ENCODE results near the gene OGG1. TPM values are rescaled to one million over a fixed set of nuclear protein-coding genes. Genes with fewer than 3 reads are reported as not detected.

OGG1 gene
- total RNA-seq, 1 experiment from 2014 or later = 27.5 TPM

DNA sequence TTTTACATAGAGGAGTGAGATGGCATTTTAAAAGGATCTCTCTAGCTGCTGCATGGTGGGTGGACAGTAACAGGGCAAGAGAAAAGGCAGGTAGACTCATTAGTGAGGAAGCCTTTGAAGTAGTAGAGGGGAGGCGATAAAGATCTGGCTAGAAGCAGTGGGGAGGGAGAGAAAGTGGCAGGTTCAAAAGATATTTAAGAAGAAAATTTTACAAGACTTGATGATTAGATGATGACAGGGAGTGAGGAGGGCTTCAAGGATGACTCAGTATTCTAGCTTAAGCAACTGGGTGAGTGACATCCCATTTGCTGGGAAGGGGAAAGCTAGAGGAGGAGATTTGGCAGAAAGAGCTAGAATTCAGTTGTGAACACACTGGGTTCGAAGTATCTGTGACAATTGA lies 22.0 kb upstream of the OGG1 start:
- DNase-seq (ENCODE audit: low spot score) = no peak

GRCh38 chr3:9729419-9729818 lies 20.3 kb upstream of the OGG1 start:
- no peak for DNase-seq (ENCODE audit: low spot score)

- DNase-seq (ENCODE audit: low spot score) = no peak
These were observed 19.0 kb upstream of the OGG1 start for GRCh38 chr3:9730657-9731205.

DNA sequence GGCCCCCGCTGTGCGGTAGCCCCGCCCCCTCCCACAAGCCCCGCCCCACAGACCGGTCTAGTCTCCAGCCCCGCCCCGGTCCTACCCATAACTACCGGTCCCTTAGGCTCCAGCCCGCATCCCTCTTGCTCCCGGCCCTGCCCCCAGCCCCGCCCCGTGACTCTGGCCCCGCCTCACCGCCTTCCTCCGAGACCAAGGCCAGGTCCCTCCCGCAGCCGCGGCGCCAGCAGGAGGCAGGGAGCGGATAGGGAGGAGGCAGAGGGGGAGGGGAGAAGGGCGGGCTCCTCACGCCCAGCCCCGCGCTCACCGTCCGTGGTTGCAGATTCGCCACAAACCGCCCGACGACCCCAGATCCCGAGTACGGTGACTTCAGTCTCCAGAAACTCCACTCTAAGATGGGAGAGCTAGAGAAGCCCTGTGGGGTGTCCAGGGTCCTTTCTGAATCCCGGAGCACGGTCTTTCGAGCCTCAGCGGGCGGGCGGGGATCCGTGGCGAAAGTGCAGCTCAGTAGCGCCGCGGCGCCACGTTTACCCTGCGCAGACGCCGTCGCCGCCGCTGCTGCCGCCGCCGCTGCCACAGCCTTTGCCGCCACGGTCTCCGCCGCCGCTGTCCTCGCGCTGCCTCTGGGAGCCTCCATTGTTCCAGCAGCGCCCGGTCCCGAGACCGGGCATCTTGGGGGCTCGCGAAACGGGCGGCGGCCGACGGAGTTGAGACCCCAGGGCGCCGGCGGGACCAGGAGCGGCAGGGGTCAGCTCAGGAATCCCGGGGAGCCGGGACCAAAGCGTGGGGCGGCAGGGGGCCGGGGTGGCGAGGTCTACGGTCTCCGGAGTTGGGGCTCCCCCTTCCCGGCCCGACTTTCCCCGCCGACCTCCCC lies 18.3 kb upstream of the OGG1 start, which contains the start of gene BRPF1:
Gene BRPF1 (plus strand): TSS at position 530 of the 874 bp plus-strand sequence. CDS start 2,406 bp downstream, outside the sequence.
- DNase-seq (ENCODE audit: low spot score) = peak; percentile 98

DNA sequence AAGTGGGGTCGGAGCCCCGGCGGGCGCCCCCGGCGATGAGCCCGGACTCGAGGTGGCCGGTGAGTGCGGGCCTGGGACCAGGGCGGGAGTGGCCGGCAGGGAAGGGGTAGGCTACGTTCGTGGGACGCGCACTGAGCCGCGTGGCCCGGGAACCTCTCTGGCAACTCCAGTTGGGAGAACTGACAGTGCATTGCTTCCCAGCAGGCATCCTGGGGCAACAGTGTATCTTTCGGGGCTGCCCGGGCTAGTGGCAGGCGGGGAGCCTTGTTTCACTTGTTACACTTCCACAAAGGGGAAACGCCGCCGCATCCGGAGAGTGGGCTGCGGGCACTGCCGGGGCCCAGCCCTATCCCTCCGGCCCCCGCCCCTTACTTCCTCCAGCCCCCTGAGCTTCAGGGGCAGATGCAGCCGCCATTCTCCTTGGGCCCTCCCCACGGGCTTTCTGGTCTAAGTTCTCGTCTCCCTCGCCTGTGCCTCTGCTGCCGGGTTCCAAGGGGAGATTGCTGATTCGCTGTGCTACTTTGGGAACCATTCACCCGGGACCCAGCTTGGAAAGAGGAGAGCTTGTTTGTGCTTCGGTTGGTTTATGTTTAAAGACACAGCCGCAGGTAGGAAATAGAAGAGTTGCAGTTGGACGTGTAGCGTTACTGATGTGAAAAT lies 17.5 kb upstream of the OGG1 start:
- no peak for DNase-seq (ENCODE audit: low spot score)

DNA sequence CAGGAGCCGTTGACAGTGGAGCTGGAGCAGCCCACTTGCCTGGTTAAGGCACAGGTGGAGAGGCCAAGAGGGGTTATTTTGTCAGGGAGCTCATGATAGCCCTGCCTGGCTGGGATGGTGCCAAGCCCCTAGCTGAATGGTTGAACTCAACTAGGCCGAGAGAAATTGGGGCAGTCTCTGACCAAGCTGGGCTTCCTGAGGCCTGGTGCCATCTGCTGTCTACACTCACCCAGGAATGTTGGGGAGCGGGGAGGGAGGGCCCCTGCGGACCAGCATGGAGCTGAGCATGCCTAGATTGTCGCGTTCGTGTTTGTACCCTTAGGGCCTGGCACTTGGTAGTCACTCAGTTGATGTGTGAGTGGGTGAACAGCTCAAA lies 17.0 kb upstream of the OGG1 start:
- DNase-seq (ENCODE audit: low spot score) = no peak

GRCh38 chr3:9736831-9737230 lies 12.9 kb upstream of the OGG1 start:
- DNase-seq (ENCODE audit: low spot score) = no peak

DNA sequence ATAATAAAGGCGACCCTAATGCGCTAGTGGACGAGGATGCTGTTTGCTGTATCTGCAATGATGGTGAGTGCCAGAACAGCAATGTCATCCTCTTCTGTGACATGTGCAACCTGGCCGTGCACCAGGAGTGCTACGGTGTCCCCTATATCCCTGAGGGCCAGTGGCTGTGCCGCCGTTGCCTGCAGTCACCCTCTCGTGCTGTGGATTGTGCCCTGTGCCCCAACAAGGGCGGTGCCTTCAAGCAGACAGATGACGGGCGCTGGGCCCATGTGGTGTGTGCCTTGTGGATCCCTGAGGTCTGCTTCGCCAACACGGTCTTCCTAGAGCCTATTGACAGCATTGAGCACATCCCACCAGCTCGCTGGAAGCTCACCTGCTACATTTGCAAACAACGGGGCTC lies 10.6 kb upstream of the OGG1 start:
- no peak for DNase-seq (ENCODE audit: low spot score)

- DNase-seq (ENCODE audit: low spot score) = no peak
These were observed 7.2 kb upstream of the OGG1 start for GRCh38 chr3:9742560-9742959.

- no peak for DNase-seq (ENCODE audit: low spot score)
These were observed 6.2 kb upstream of the OGG1 start for GRCh38 chr3:9743548-9743947.

DNA sequence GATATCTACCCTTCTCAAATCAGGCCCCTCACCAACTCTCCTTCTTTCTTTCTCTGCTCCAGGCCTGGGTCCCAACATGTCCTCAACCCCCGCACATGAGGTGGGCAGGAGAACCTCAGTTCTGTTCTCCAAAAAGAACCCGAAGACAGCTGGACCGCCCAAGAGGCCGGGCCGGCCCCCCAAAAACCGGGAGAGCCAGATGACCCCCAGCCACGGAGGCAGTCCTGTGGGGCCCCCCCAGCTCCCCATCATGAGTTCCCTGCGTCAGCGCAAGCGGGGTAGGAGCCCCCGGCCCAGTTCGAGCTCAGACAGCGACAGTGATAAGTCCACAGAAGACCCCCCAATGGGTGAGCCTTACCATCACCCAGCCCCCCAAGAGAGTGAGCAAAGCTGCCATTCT lies 5.6 kb upstream of the OGG1 start:
- no peak for DNase-seq (ENCODE audit: low spot score)

DNA sequence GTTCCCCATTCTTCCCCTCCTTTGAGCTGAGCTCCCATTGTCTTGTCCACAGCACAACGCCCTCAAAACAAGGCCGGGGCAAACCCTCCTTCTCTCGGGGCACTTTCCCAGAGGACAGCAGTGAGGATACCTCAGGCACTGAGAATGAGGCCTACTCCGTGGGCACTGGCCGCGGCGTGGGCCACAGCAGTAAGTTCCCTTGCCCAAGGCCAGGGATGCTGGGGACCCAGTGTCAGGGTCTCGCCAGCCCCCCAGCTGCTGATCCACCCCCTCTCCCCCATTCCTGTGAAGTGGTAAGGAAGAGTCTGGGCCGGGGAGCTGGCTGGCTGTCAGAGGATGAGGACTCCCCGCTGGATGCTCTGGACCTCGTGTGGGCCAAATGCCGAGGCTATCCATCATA lies 4.2 kb upstream of the OGG1 start:
- DNase-seq (ENCODE audit: low spot score) = no peak

- peak; percentile 94 for DNase-seq (ENCODE audit: low spot score)
These were observed 3.4 kb upstream of the OGG1 start for GRCh38 chr3:9746330-9746729.

GRCh38 chr3:9747267-9747666 lies 2.5 kb upstream of the OGG1 start:
- peak; percentile 91 for DNase-seq (ENCODE audit: low spot score)

DNA sequence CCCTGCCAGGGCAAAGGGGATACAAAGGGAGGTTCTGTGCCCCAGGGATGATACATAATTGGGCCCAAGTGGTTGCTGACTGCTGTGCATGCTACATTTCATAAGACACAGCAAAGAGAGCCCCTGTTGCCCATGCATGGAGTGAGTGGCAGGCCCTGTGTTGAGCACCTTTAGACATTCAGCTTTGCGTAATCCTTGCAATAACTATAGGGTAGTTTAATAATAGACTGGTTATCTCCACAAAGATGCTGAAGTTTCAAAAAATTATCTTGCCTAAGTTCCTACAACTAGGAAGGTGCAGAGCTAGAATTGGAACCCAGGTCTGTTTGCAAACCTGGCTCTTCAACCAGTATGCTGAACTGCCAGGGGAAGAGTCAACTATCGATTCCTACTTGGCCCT lies 1.7 kb upstream of the OGG1 start:
- DNase-seq (ENCODE audit: low spot score) = no peak

DNA sequence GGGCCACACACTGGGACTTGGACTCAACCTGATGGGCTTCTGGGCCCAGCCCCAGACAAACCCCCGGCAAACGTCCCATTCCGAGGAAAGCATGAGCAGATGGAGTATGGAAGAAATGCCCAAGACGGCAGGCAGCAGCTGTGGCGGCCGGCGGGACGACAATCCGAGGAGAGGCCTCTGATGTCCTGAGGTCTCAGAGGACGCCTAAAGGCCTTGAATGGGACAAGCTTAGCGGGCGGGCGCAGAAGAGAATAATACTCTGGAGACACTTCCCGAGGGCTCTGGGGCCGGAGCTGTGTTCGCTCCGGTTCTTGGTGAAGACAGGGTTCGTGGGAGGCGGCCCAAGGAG lies 482 bp upstream of the OGG1 start:
- no peak for DNase-seq (ENCODE audit: low spot score)

GRCh38 chr3:9750556-9751411 lies 1.0 kb downstream of the OGG1 start:
- DNase-seq (ENCODE audit: low spot score) = no peak

- no peak for DNase-seq (ENCODE audit: low spot score)
These were observed 4.9 kb downstream of the OGG1 start for GRCh38 chr3:9754678-9755077.

DNA sequence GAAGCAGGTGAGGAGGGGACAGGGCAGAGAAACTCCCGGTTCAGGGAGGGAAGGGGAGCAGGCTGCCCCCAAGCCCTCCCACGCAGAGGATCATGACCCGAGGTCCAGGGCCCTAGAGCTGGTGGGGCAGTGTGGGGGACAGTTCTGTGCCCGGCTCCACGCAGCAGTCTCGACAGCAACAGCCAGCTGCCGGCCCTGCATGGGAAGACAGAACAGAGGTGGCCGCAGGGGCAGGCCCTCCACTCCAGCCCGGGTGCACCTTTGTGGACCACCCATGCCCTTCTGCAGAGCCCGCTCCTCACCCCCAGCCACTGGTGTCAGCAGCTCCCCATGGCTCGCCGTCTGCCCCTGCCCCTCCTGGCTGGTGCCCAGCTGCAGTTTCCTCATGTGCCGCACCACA lies 7.7 kb downstream of the OGG1 start:
- DNase-seq (ENCODE audit: low spot score) = no peak

DNA sequence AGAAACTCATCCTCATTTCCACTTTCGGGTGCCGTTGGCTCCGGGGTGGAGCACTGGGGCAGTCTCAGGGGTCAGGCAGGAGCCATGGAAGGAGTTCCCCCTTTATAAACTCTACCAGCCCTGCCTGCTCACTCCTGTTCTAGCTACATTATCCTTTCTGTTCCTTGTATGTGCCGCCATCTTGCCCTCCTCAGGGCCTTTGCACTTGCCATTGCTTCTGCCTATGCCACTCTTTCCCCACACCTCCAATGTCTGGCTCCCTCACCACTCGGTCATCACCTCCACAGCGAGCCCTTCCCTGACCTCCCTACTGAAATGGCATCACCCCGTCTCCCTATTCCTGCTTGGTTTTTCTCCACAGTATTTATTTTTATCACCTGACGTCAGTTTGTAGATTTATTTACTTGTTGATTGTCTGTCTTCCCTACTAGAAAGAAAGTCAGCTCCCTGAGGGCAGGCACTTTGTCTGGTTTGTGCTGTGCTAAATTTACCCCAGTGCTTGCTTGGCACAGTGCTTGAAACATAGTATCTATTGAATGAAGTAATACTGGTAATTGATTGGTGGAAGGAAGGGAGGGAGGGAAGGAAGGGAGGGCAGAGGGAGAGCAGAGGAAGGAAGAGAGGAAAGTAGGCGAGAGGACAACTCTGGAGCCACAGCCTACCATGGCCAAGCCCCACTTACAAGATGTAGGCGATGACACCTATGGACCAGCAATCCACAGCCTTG lies 11.2 kb downstream of the OGG1 start:
- no peak for DNase-seq (ENCODE audit: low spot score)

DNA sequence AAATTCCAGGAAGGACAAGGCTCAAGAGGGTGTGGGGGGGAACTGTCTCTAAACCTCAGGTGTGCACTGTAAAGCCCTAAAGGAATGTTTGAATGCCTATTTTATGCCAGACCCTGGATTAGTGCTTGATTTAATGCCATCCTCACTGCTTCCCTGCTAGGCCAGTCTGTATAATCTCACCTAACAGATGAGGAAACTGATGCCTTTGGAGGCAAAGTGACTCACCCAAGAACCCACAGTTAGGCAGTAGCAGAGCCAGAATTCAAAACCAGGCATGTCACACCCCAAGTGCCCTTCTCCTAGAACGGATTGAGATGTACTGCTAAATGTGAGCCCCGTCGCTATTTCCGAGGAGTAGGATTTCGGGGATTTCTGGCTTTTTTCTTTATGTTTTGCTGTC lies 12.2 kb downstream of the OGG1 start:
- no peak for DNase-seq (ENCODE audit: low spot score)

GRCh38 chr3:9762871-9763270 lies 13.1 kb downstream of the OGG1 start:
- no peak for DNase-seq (ENCODE audit: low spot score)
